Superior temporal gyrus (tissue), 1 donor: ENCODE results near the gene KMT2C.
A peak's percentile ranks its signal among the peaks of the same experiment; 100 is the strongest.
"Not testable (repeated sequence)": the region's sequence is repeated elsewhere in the genome, so short reads cannot be mapped to it uniquely, and the experiment has no call there.

ENCODE experiments used
- DNase-seq: peaks from one replicate; pipeline ENCODE4 v3.0.0-alpha.2; 2016; ENCODE audit errors: extremely low spot score

KMT2C gene

DNA sequence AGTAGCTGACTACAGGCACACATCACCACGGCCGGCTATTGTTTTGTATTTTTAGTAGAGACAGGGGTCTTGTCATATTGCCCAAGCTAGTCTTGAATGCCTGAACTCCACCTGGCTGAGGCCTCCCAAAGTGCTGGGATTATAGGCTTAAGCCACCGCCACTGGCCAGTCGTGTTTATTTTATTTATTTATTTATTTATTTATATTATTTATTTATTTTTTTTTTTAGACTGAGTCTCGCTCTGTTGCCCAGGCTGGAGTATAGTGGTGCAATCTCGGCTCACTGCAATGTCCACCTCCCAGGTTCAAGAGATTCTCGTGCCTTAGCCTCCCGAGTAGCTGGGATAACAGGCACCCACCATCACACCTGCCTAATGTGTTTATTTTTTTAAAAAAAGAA, 6.0 kb upstream of the KMT2C start:
- not testable (repeated sequence) for DNase-seq

DNA sequence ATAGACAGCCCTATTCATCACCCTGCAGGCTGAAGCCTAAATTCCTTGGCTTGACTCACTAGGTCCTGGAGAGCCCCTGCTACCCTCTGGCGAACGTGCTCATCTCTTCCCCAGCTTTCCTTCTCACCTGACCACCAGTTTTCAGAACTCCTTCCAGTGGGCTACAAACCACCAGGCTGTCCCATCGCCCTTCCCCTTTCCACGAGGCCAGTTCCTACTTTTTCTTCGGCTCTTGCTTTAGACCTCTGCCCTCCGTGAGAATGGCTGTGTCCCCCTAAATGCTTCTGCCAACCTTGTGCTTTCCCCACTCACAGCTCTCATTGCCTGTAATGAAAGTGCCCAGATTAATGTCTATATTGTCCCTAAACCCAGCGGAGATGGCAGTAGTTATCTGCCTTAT, 5.4 kb upstream of the KMT2C start:
- not testable (repeated sequence) for DNase-seq

DNA sequence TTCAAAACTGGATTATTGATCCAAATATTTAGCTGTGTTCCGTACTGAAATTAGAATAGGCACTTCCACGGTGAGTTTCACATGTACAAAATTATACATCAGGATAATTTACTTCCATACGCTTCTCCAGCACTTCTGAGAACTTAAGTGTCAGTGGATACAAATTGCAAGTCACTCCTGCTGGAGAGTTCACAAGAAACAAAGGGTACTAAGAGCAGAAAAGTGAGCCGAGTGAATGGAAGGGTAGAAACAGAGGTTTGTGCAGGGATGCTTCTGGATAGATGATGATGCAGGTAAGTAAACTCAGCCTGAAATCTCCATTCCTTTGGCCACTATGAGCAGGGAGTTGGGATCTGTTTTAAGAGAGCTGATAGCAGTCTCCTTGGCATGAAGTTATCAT, 2.2 kb upstream of the KMT2C start:
- DNase-seq = not testable (repeated sequence)

DNA sequence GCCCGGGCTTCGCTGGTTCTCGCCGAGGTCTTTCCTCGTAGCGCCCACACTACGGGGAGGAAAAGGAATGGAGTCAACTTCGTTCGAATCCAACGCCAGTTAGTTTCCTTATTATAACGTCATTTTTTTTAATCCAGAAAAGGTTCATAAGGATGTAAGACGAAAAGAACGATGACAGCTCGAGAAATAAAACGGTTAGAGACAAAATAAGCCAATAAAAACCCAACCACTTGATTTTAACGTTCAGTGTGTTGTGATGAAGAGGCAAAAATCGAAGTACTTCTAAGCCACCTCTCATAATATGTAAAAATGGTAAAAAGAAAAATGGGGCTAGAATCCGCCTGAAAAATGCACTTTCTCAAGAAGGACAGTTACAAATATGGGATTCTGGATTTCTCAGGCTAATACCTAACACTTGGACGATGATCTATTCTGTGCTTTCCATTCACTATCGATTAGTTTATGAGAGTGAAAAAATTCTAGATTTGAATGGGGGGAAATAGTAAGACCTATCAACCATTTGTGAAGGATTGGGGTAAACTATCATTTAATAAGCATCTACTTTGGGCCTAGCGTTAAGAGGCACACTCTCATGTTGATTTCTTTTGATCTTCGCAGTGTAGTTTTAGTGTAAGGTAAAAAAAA, 1.2 kb upstream of the KMT2C start:
- DNase-seq = peak; percentile 57

DNA sequence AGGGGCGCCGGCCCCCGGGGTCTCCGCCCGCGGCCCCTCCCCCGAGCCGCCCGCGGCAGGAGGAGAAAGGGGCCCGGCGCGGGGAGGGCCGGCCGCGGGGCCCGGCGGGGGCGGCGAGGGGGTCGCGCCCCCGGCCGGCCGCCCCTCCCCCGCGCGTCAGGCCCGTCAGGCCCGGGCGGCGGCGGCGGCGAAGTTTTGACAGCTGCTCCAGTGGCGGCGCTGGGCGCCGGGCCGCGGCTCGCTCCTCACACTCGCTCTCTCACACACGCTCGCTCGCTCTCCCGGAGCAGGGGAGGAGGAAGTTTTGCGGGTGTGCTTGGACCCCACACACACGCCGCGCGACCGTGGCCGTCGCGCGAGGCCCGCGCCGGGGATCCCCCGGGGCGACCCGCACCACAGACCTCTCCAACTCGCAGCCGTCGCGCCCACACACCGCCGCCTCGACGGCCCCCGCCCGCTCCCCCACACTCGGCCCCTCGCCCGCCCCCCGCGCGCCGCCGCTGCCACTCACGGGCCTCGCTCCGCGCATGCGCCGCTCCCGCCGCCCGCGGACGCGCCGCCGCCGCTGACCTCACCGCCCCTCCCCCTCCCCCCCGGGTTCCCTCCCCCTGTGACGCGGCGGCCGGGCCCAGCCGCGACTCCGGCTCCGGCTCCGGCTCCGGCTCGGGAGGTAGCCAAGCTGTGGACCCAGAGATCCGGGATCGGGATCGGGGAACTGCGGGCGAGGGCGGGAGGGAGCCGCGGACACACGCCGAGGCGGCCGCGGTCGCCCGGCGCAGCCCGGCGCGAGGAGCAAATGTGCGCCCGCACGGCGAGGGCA, 518 bp upstream of the KMT2C start:
- peak; percentile 89 for DNase-seq

DNA sequence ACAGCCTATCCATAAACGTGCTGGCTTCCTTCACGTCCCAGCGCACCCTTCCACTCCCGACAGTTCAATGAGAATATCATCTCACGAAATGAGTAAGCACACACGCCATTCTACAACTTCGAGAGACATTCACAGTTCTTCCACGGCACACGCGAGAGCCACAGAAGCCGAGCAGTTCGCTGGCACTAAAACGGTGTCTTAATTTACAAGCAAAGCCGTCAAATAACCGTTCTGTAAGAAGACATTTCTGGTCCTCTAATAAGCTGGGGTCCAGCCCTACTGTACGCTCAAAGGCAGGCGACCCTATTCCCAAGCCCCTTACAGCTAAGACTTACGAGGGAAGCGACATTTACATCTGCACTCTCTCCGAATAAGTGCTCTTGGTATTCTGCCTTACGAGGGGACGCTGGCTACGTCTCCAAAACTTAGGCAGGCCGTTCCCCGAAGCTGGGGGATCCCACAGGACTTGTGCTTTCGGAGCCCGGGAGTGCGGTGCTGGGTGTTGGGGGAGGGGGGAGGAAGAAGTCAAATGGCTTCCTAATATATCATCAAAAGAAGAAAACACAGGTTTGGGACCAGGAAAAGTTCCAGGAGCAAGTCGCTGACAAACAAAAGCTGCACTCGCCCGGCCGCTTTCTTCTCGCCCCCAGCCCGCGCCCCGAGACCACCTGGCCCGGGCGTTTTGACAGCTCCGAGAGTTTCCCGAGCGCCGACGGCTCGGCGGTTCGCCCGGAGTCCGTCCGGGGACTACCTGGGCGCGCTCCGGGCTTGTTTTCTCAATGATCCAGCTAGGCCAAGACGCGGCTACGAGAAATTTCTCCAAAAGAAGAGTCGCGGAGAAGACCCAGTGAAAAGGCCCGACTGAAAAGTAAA, 1.1 kb downstream of the KMT2C start:
- peak; percentile 58 for DNase-seq

DNA sequence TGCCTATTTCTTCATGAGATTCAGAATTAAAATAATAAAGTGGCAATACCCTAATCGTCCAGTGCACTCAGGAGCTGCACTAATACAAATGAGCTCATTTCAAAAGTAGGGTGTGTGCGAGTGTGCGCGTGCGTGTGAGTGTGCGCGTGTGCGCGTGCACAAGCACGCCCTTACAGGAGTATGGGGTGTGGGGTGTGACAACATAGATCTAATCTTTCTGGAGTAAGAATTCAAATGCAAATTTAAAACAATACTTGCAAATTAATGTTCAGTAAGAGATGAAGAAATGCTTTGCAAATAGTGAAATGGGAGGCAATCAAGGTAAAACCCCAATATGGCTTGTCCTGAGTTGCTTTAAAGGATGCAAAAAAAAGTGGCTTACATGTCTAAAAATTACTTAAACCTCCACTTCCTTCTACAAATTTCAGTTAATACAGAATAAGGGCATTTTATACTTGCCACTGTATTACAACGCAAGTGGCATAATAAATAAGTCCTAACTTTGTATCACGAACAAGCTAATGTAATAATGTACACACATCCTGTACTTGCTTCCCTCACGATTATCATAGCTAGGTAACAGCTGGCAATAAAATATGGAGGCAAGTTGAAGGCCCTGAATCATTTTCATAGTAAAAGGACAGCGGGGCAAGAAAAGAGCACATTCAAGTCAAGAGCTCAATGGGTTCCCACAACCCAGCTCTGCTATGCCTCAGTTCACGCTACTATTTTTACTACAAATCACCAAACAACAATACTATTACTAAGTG, 1.9 kb downstream of the KMT2C start:
- DNase-seq = peak; percentile 44

DNA sequence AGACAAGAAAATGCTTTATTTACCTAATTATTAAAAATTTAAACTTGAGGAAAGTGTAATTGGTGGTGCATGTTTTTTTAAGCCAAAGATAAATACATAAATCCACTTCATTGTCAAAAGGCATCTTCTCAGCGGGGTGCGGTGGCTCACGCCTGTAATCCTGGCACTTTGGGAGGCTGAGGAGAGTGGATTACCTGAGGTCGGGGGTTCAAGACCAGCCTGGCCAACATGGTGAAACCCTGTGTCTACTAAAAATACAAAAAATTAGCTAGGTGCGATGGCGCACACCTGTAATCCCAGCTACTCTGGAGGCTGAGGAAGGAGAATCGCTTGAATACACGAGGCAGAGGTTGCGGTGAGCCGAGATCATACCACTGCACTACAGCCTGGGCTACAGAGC, 3.1 kb downstream of the KMT2C start:
- not testable (repeated sequence) for DNase-seq

DNA sequence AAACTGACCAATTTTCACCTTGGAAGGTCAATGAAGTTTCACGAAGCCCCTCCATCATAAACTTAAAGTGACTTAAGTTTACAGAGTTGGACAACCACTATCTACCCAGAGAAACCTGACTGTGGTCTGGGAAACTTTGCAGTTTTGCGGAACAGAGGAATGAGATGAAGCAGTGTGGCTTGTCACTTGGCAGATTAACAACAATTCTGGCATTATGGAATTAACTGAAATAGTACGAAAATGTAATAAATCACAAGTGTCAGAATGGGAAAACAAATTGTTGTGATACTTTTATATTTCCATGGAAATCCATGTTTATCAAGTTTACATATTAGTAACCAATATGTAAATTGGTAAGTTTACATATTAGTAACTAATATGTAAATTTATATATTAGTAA, 4.9 kb downstream of the KMT2C start:
- DNase-seq = no peak

DNA sequence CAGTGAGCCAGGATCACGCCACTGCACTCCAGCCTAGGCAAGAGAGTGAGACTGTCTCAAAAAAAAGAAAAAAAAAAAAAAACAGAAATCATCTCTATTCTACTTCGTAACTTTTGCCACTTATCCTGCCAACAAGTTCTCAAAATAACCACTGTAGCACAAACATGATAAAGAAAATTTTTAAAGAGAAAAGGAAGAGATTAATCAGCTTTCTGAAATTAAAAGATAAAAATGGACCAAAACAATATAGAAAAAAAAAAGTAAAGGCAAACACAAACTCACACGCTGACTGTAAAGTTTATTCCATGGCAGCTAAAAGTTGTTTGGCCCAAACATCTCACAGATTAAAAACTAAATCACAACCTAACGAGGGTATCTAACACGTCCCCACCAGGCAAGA, 5.7 kb downstream of the KMT2C start:
- not testable (repeated sequence) for DNase-seq

DNA sequence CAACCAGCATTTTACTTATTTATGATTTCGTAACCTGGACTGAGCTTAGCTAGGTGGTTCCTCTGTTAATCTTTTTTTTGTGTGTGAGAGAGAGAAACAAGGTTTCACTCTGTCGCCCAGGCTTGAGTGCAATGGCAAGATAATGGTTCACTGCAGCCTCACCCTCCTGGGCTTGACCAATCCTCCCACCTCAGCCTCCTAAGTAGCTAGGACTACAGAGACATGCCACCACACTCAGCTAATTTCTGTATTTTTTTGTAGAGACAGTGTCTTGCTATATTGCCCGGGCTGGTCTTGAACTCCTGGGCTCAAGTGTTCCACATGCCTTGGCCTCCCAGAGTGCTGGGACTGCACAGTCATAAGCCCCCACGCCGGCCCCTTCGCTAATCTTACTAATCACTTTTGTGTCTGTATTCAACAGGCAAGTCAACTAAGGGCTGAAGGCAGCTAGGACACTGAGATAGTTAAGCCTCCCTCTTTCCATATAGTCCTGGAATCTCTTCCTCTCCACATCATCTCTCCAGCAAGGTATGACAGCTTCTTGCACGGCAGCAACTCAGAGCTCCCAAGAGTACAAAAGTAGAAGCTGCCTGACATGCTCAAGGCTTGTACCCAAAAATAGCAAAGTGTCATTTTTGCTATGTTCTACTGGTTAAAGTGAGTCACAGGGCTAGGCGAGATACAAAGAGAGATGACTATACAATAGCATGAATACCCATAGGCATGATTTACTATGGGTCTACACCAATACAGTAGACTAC, 11.3 kb downstream of the KMT2C start:
- DNase-seq = no peak

DNA sequence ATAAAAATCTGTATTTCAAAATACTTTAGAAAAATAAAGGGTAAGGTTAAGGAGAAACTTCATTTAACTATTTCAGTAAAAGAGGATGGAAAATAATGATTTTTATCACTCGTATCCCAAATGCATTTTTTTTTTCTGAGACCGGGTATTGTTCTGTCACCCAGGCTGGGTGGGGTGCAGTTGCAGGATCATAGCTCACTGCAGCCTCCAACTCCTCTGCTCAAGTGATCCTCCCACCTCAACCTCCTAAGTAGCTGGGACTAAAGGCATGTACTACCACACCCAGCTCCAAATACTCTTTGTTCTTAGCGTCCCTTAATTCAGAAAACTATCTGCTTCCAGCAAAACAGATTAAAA, 11.8 kb downstream of the KMT2C start:
- DNase-seq = no peak

DNA sequence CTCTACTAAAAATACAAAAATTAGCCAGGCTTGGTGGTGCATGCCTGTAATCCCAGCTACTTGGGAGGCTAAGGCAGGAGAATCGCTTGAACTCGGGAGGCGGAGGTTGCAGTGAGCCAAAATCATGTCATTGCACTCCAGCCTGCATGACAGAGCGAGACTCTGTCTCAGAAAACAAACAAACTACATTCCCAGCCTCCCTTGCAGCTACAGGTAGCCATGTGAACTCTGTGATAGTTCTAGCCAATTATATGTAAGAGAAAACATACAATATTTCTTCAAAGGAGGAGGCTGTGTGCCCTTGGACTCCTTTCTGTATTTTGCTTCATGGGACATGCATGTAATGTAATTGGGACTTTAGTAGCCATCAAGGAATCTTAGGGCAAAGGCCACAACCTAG, 12.6 kb downstream of the KMT2C start:
- not testable (repeated sequence) for DNase-seq

DNA sequence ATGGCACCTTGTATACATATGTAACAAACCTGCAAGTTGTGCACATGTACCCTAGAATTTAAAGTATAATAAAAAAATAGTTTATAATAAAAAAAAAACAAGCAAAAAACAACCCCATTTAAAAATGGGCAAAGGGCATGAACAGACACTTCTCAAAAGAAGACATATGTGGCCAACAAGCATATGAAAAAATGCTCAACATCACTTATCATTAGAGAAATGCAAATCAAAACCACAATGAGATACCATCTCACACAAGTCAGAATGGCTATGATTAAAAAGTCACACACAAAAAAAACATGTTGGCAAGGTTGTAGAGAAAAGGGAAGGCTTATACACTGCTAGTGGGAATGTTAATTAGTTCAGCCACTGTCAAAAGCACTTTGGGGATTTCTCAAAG, 14.9 kb downstream of the KMT2C start:
- not testable (repeated sequence) for DNase-seq

DNA sequence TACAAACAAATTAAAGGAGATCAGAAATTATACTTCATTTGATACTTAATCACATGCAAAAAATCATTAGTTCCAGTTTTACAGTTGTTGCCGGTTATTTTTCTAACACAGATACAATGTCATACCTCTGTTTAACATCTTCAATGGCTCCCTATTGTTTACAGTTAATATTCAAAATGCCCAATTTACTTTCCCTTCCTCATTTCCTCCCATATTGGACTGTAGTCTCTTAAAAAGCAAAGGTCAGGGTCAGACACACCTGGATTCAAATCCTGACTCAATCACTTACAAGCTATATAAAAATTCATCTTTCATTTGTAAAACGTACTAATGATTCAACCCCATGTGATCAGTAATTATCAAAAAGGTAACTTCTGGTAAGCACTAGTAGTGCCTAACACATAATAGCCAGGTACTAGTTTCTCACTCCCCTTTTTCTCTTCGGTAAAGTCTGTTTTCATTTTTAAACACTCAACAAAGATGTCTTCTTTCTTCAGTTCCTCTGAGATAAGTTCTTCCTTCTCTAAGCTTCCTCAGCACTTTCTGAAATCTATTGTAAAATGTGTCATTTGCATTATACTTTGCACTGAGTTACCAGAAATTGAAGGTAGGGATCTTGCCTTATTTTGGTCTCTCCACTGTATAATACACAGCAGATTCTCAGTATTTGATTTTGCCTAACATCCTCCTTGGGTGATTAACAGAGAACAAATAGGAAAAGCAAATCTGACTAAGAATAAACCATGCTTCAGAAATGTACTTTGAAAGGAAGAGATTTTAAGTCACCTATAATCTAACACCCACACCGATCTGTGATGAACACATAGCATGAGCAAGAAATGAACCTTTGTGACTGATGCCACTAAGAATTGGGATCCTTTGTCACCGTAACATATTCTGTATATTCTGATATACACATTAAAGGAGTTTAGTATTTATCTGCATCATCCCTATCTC, 16.1 kb downstream of the KMT2C start:
- no peak for DNase-seq

DNA sequence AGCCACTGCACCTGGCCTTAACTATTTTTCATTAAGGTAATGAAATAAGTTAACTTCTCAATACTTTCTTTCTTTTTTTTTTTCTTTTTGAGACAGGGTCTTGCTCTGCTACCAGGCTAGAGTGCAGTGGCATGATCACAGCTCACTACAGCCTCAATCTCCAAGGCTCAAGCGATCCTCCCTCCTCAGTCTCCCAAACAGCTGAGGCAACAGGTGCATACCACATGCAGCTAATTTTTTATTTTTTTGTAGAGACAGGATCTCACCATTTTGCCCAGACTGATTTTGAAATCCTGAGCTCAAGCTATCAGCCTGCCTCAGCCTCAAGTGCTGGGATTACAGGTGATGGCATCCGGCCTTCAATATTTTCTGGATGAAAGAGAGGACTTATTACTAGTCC, 21.0 kb downstream of the KMT2C start:
- DNase-seq = no peak

DNA sequence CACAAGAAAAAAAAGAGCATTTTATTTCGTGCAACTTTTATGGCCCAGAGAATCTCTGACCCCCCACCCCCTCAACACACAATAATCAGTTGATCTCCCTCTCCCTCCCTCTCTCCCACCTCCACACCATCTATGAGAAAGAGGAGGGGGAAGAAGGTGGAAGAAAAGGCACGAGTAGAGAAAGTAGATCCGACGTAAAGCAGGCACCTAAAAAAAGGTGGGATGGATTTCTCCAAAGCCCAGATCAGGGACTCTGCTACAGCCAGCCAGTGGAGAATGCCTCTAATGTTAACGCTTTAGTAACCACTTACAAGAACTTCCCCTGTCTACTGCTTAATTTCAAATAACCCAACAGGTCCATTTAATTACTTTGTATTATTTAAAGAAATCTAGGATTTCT, 24.4 kb downstream of the KMT2C start:
- no peak for DNase-seq

DNA sequence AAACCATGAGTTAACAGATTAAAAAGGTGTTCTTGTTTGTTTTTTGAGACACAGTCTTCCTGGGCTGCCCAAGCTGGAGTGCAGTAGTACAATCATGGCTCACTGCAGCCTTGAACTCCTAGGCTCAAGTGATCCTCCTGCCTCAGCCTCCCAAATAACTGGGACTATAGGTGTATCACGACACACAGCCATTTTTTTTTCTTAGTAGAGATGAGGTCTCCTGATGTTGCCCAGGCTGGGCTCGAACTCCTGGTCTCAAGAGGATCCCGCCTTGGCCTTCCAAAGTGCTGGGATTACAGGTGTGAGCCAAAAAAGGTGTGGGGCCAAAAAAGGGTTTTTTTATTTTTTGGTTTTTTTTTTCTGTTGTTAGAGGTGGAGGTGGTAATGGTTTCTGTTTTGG, 29.3 kb downstream of the KMT2C start:
- DNase-seq = no peak

DNA sequence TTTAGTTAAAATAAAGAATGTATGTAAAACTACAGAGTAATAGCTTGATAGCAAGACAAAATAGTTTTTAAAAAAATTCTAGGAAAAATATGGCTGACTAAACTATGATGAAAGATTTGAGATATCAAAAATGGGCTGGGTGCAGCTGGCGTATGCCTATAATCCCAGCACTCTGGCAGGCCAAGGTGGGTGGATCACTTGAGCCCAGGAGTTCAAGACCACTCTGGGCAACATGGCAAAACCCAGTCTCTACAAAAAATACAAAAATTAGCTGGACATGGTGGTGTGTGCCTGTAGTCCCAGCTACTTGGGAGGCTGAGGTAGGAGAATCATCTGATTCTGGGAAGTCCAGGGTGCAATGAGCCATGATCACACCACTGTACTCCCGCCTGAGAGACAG, 29.8 kb downstream of the KMT2C start:
- DNase-seq = peak; percentile 12

DNA sequence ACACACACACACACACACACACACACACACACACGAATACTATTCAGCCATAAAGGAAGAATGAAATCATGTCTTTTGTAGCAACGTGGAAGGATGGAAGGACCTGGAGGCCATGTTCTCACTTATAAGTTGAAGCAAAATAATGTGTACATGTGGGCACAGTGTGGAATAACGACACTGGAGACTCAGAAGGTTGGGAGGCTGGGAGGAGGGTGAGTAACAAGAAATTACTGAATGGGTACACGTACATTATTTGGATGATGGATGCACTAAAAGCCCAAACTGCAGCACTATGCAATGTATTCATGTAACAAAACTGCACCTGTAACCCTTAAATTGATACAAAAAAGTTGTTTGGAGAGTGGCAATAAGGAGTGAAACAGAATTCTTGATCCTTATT, 32.1 kb downstream of the KMT2C start:
- DNase-seq = no peak
